Stomach (tissue), 9 donors: ENCODE measurements around the gene DNAJC4. TPM values are rescaled to one million over a fixed set of nuclear protein-coding genes. Genes with fewer than 3 reads are reported as not detected.

Experiments used
- DNase-seq, 2 donors: peaks; one replicate each; pipeline versions ENCODE4 v3.0.0 to v3.0.0-alpha.2; 2013 to 2019
- H3K27ac ChIP-seq, 5 donors: fragments of 200-600 bp in 4 of 5; sonication (generic) in 4 of 5; one replicate each; pipeline ENCODE4 v1.5.1; 2013 to 2019; ENCODE audit warnings: mild to moderate bottlenecking in 1 of 5, moderate library complexity in 1 of 5
- H3K27me3 ChIP-seq, 3 donors: fragments of 200-600 bp; sonication (generic); one replicate each; pipeline ENCODE4 v1.5.1; 2017 to 2019; ENCODE audit warnings: mixed run types in 1 of 3
- H3K36me3 ChIP-seq, 4 donors: fragments of 200-600 bp; sonication (generic); 1 replicate in 3 of 4; 2 replicates in 1 of 4; pipeline ENCODE4 v1.5.1; 2016 to 2019
- H3K4me1 ChIP-seq, 4 donors: fragments of 200-600 bp; sonication (generic); one replicate each; pipeline ENCODE4 v1.5.1; 2016 to 2019
- H3K4me3 ChIP-seq, 4 donors: fragments of 200-600 bp; sonication (generic) in 3 of 4; one replicate each; pipeline ENCODE4 v1.5.1; 2016 to 2019; ENCODE audit warnings: mild to moderate bottlenecking in 1 of 4
- H3K9me3 ChIP-seq, 4 donors: fragments of 200-600 bp; sonication (generic); one replicate each; pipeline ENCODE4 v1.5.1; 2016 to 2019
- CTCF ChIP-seq, 7 experiments: fragments of 450-650 bp in 4 of 7; fragments of 200-600 bp in 3 of 7; sonication (generic) in 3 of 7; IDR thresholded peaks; one replicate each; pipeline ENCODE4 v1.5.1; 2016 to 2019; ENCODE audit warnings: antibody characterized with exemption in 7 of 7, control low read depth in 2 of 7, mild to moderate bottlenecking in 1 of 7
- EP300 ChIP-seq: sonication (generic); formaldehyde crosslinking; IDR thresholded peaks from one replicate; pipeline ENCODE4 v1.6.1; 2017; ENCODE audit warnings: antibody characterized with exemption
- POLR2A ChIP-seq, 4 donors: fragments of 450-650 bp; IDR thresholded peaks; one replicate each; pipeline ENCODE4 v1.6.1; 2016; ENCODE audit warnings: antibody characterized with exemption in 4 of 4, control low read depth in 2 of 4, mild to moderate bottlenecking in 1 of 4, moderate library complexity in 1 of 4
- POLR2AphosphoS5 ChIP-seq, 3 donors: sonication (generic); formaldehyde crosslinking; IDR thresholded peaks; one replicate each; pipeline ENCODE4 v1.6.1; 2016; ENCODE audit warnings: antibody characterized with exemption in 3 of 3
- WGBS, 5 donors: extraction: QIAGEN DNeasy Blood & Tissue Kit in 3 of 5; methylation state at CpG; one replicate each; pipeline versions ENCODE4 v1.1.5 to v1.1.7; 2013 to 2018; 5-methylcytosine and 5-hydroxymethylcytosine counted together
- intact Hi-C: fragments of 100-400 bp; cut with DNase I; formaldehyde crosslinking; loops from one replicate; pipeline ENCODE4 v1.15.1; 2023; ENCODE audit warnings: low total_unique reads
- polyA plus RNA-seq, 3 donors: library from polyadenylated mRNA; stranded (reverse); fragments of 200-250 nt; gene quantifications; one replicate each; pipeline ENCODE4 v1.2.3, GENCODE V29; 2013
- total RNA-seq, 5 donors: library from RNA; depleted of rRNA; stranded (reverse); fragments of >200 nt; gene quantifications; one replicate each; pipeline versions ENCODE4 v1.1.0 to v1.2.3, GENCODE V29; 2014 to 2016
- donor health status: healthy with polysubstance abuse.
- donor health status: Bipolar disorder and iron deficiency.
- donor health status: healthy.

The DNAJC4 gene
- total and polyA plus RNA-seq, 8 donors: 8.3 to 115 (median 42.8) TPM

GRCh38 chr11:64261556-64262080 is 31.3 kb downstream of the DNAJC4 start:
- H3K36me3 ChIP-seq: peaks cover 65 to 98% (median 97%) of the 10 kb centered on the region in 4 donors
- TF ChIP-seq POLR2A (IDR thresholded peaks at IDR 0.05): no peak
- no peak for TF ChIP-seq POLR2AphosphoS5 (IDR thresholded peaks at IDR 0.05)
- no peak for TF ChIP-seq EP300
- TF ChIP-seq CTCF (IDR thresholded peaks at IDR 0.05): no peak
- no peak overlapping the region for H3K4me3 ChIP-seq
- 88 to 93% (median 93%) methylated on average over 16 to 18 of the region's 18 CpGs for WGBS, 5 donors
- no peak for DNase-seq
- H3K27ac ChIP-seq: no peak overlapping the region
- intact Hi-C loops: no loop called here
- H3K9me3 ChIP-seq: no peaks in the 10 kb centered on the region
- H3K27me3 ChIP-seq: no peaks in the 10 kb centered on the region
- H3K4me1 ChIP-seq: no peaks in the 10 kb centered on the region

DNA sequence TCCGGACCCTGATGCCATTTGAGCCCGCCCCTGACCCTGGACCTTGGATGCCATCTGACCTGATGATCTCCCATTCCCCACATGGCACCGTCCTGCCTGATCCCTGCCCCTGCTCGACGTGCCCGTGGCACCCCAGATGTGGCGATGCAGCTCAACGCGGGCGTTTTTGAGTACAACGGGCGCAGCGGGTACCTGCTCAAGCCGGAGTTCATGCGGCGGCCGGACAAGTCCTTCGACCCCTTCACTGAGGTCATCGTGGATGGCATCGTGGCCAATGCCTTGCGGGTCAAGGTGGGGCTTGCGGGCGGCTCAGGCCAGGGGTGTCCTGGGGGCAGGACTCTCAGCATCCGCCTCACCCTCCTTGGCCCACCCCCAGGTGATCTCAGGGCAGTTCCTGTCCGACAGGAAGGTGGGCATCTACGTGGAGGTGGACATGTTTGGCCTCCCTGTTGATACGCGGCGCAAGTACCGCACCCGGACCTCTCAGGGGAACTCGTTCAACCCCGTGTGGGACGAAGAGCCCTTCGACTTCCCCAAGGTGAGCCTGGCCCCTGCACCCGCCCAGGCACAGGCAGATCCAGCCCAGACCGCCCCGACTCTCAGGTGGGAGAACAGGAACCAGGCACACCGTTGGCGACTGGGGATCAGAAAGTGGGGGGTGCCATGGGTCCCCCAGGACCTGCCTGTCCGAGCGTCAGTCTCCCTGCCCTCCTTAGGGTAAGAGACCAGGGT is 32.1 kb downstream of the DNAJC4 start:
- Histone ChIP-seq H3K27me3 (no peaks in the 10 kb centered on the region), H3K9me3 (no peaks in the 10 kb centered on the region), H3K4me1 (peaks cover 0 to 6% (median 6%) of the 10 kb centered on the region in 4 donors), H3K4me3 (no peak overlapping the region), H3K27ac (no peak overlapping the region), H3K36me3 (peaks cover 59 to 97% (median 95%) of the 10 kb centered on the region in 4 donors)
- no peak for TF ChIP-seq POLR2A (IDR thresholded peaks at IDR 0.05)
- no peak for TF ChIP-seq CTCF (IDR thresholded peaks at IDR 0.05)
- no peak for TF ChIP-seq POLR2AphosphoS5 (IDR thresholded peaks at IDR 0.05)
- TF ChIP-seq EP300: no peak
- no peak for DNase-seq
- intact Hi-C loops: no loop called here
- 92 to 96% (median 93%) methylated on average over 18 to 42 of the region's 42 CpGs for WGBS, 5 donors

- Histone ChIP-seq H3K4me1 (peaks cover 6 to 14% (median 14%) of the 10 kb centered on the region in 4 donors), H3K36me3 (peaks cover 55 to 88% (median 86%) of the 10 kb centered on the region in 4 donors), H3K9me3 (no peaks in the 10 kb centered on the region), H3K27me3 (no peaks in the 10 kb centered on the region), H3K4me3 (no peak overlapping the region), H3K27ac (no peak overlapping the region)
- TF ChIP-seq POLR2A (IDR thresholded peaks at IDR 0.05) (no peak), POLR2AphosphoS5 (IDR thresholded peaks at IDR 0.05) (no peak), EP300 (no peak), CTCF (IDR thresholded peaks at IDR 0.05) (no peak)
- 65 to 86% (median 84%) methylated on average over 11 to 29 of the region's 29 CpGs for WGBS, 5 donors
- intact Hi-C loops: no loop called here
- no peak for DNase-seq
Observed at GRCh38 chr11:64263021-64263946, 32.9 kb downstream of the DNAJC4 start.

GRCh38 chr11:64263947-64264317 is 33.6 kb downstream of the DNAJC4 start:
- TF ChIP-seq EP300: no peak
- no peak for TF ChIP-seq POLR2A (IDR thresholded peaks at IDR 0.05)
- no peak for TF ChIP-seq CTCF (IDR thresholded peaks at IDR 0.05)
- no peak for TF ChIP-seq POLR2AphosphoS5 (IDR thresholded peaks at IDR 0.05)
- Histone ChIP-seq H3K4me1 (peaks cover 13 to 21% (median 20%) of the 10 kb centered on the region in 4 donors), H3K9me3 (no peaks in the 10 kb centered on the region), H3K27me3 (no peaks in the 10 kb centered on the region), H3K36me3 (peaks cover 48 to 82% (median 80%) of the 10 kb centered on the region in 4 donors), H3K27ac (no peak overlapping the region), H3K4me3 (no peak overlapping the region)
- intact Hi-C loops: no loop called here
- WGBS, 5 donors: 88 to 94% (median 92%) methylated on average over 2 to 8 of the region's 8 CpGs
- no peak for DNase-seq
